ENCODE results near the gene ATXN7L2. TPM values are rescaled to one million over a fixed set of nuclear protein-coding genes. Genes with fewer than 3 reads are reported as not detected.

The ATXN7L2 gene
- total and polyA plus RNA-seq, 4 donors, result 0.61 to 1.7 (median 1.3) TPM

- Histone ChIP-seq H3K36me3 (ENCODE audit: control insufficient read depth in 4 of 4, insufficient read depth in 3 of 4, low read depth in 1 of 4, low read length in 3 of 4) (no peaks in the 10 kb centered on the region), H3K9me3 (ENCODE audit: control insufficient read depth in 4 of 4, low read length in 3 of 4) (no peaks in the 10 kb centered on the region), H3K9ac (ENCODE audit: low read depth in 1 of 2, low read length in 2 of 2) (no peak overlapping the region), H3K4me3 (ENCODE audit: low read depth in 1 of 3, low read length in 3 of 3) (no peak overlapping the region), H3K4me1 (ENCODE audit: control insufficient read depth in 4 of 4, insufficient read depth in 4 of 4, low read length in 3 of 4) (no peaks in the 10 kb centered on the region), H3K27me3 (ENCODE audit: control insufficient read depth in 4 of 4, insufficient read depth in 4 of 4, low read length in 3 of 4) (no peaks in the 10 kb centered on the region), H3K27ac (ENCODE audit: low read depth in 1 of 2, low read length in 2 of 2) (no peak overlapping the region)
- DNase-seq (ENCODE audit: low spot score), result no peak
- WGBS, result 79% methylated on average over 3 of the region's 3 CpGs
- TF ChIP-seq FOXA1 (IDR thresholded peaks at IDR 0.05) (no peak), JUND (IDR thresholded peaks at IDR 0.05) (no peak), NR2F2 (IDR thresholded peaks at IDR 0.05) (no peak), MAX (IDR thresholded peaks at IDR 0.05) (no peak), FOXA2 (IDR thresholded peaks at IDR 0.05) (no peak), HNF4G (IDR thresholded peaks at IDR 0.05) (no peak), YY1 (IDR thresholded peaks at IDR 0.05) (no peak), EGR1 (IDR thresholded peaks at IDR 0.05; ENCODE audit: low read depth in 2 of 2) (no peak), CTCF (IDR thresholded peaks at IDR 0.05; ENCODE audit: low read depth, low read length, missing input control) (no peak), SP1 (IDR thresholded peaks at IDR 0.05) (no peak), REST (IDR thresholded peaks at IDR 0.05) (no peak), ZBTB33 (IDR thresholded peaks at IDR 0.05) (no peak), RXRA (IDR thresholded peaks at IDR 0.05) (no peak), GABPA (IDR thresholded peaks at IDR 0.05 in 1 of 2, conservative IDR thresholded peaks at IDR 0.05 in 1 of 2) (no peak), HNF4A (conservative IDR thresholded peaks at IDR 0.05) (no peak), RAD21 (IDR thresholded peaks at IDR 0.05) (no peak), TAF1 (conservative IDR thresholded peaks at IDR 0.05) (no peak)
Measured at GRCh38 chr1:109438798-109439297, 44.9 kb upstream of the ATXN7L2 start.

- DNase-seq (ENCODE audit: low spot score), result no peak
- TF ChIP-seq HNF4G (IDR thresholded peaks at IDR 0.05) (no peak), RXRA (IDR thresholded peaks at IDR 0.05) (no peak), RAD21 (IDR thresholded peaks at IDR 0.05) (no peak), TAF1 (conservative IDR thresholded peaks at IDR 0.05) (no peak), NR2F2 (IDR thresholded peaks at IDR 0.05) (no peak), FOXA2 (IDR thresholded peaks at IDR 0.05) (no peak), EGR1 (IDR thresholded peaks at IDR 0.05; ENCODE audit: low read depth in 2 of 2) (no peak), ATF3 (IDR thresholded peaks at IDR 0.05) (no peak), MAX (IDR thresholded peaks at IDR 0.05) (no peak), REST (IDR thresholded peaks at IDR 0.05) (no peak), FOXA1 (IDR thresholded peaks at IDR 0.05) (no peak), SP1 (IDR thresholded peaks at IDR 0.05) (no peak)
Measured at GRCh38 chr1:109441069-109441468, 42.6 kb upstream of the ATXN7L2 start.

More at GRCh38 chr1:109441069-109441468, 42.6 kb upstream of the ATXN7L2 start:
- no peaks in the 10 kb centered on the region for H3K36me3 ChIP-seq (ENCODE audit: control insufficient read depth in 4 of 4, insufficient read depth in 3 of 4, low read depth in 1 of 4, low read length in 3 of 4)
- no peak overlapping the region for H3K4me3 ChIP-seq (ENCODE audit: low read depth in 1 of 3, low read length in 3 of 3)
- 19% methylated on average over 1 of the region's 1 CpG for WGBS
- H3K9me3 ChIP-seq (ENCODE audit: control insufficient read depth in 4 of 4, low read length in 3 of 4), result no peaks in the 10 kb centered on the region
- no peak overlapping the region for H3K9ac ChIP-seq (ENCODE audit: low read depth in 1 of 2, low read length in 2 of 2)
- H3K27ac ChIP-seq (ENCODE audit: low read depth in 1 of 2, low read length in 2 of 2), result no peak overlapping the region
- peaks cover 0 to 2% (median 0%) of the 10 kb centered on the region in 4 donors for H3K27me3 ChIP-seq (ENCODE audit: control insufficient read depth in 4 of 4, insufficient read depth in 4 of 4, low read length in 3 of 4)
- H3K4me1 ChIP-seq (ENCODE audit: control insufficient read depth in 4 of 4, insufficient read depth in 4 of 4, low read length in 3 of 4), result no peaks in the 10 kb centered on the region

Measured in liver (tissue), 9 donors.